Activated CD8-positive, alpha-beta memory T cell treated with anti-CD3 and anti-CD28 coated beads for 36 hours (primary cell): ENCODE data around the gene FAM118B. TPM values are rescaled to one million over a fixed set of nuclear protein-coding genes. Genes with fewer than 3 reads are reported as not detected.

Experiments used
- CTCF ChIA-PET: fragments of 350-600 bp; sonication (Branson Sonifier 250); formaldehyde crosslinking; loops from one replicate; lab custom pipeline; 2021; ENCODE audit warnings: antibody characterized with exemption; lab: Charles Lee
- POLR2A ChIA-PET: fragments of 350-600 bp; sonication (Branson Sonifier 250); formaldehyde crosslinking; loops from one replicate; lab custom pipeline; 2021; ENCODE audit warnings: antibody characterized with exemption; lab: Charles Lee
- total RNA-seq, 2 experiments: library from RNA; stranded (reverse); gene quantifications; one replicate each; pipeline ENCODE4 v1.2.3, GENCODE V29; 2021

Gene FAM118B
- 10 to 100 TPM; 16.0 to 17.5 TPM for total RNA-seq

DNA sequence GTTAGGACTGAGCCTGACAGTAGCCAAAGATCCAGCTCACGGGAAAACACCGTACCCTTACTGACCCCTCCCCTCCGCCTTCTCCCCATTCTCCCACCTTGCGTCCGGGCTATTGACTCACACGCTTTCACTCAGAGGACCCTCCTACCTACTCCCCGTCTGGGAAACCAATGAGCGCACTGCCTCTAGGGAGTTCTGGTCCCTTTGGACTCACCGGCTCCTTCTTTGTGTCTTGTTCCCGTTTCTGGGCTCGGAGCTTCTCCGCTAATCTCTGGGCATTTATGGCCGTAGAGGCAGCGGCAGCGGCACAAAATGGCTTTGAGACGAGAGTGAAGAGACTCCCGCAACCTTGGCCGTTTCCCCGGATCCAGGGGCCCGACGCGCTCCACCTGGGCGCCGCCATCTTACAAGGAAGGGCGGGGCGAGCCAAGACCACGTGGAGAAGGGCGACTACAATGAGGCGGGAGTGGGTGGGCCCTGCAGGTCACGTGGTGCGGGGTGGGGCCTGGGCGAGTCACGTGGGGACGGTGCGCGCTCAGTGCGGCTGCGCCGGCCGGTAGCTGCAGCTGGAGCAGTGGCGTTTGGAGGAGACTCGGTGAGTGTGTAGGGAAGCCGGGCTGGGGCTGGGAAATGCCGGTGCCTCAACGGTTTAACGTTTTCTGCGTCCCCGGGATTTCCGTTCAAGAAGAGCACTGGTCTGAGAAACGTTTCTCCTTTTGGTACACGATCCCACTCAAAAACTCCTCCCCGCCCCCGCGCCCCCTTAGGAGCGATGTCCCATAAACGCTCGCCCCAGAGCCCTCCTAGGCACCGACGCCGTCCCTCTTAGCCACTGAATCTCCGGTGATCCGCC, at the start of gene FAM118B, which contains the start of gene RPUSD4:
Gene FAM118B, plus strand, starts transcription at position 547 of the 853 bp plus-strand sequence. CDS start 23,220 bp downstream, outside the sequence.
Gene RPUSD4, minus strand, starts transcription at position 415 of the 853 bp plus-strand sequence. Its CDS starts 12 bp downstream, at position 403.
- ChIA-PET CTCF (no interaction called here), POLR2A (interaction anchor here (0.5 to 1.0 kb wide), 3 partner anchors 8 to 308 kb away, joined by 3 to 5 read pairs (median 4); partner anchors contain the start of gene PUS3)

DNA sequence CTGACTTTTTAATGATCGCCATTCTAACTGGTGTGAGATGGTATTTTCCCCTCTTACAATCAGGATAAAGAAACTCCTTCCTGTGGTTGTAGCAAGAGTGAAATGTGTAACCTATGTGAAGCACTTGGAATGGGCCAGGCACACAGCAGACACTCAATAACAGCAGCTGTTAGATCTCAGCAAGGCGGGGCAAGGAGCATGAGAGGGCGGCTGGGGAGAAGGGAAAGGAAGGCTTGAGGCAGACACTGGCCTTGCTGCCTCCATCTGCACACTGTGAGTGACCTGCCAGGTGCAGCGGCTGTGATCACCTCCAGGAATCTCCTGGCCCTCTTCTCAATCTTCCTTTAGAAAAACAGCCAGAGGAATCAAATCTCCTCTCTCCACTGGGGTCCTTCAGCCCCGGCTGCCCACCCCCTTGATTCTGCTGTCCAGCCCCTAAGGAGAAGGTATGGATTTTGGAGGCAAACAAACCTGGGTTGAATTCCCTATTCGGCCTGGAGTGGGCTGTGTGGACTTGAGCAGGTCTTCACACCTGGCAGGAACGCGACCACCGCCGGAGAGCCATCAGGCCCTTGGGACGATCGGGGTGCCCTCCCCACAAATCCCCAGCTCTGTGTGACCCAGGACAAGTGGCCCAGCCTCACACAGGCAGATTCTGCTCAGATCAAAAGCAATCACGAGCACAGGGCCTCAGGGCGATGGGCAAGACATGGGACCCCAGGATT, 49.1 kb upstream of the FAM118B start:
- CTCF ChIA-PET = no interaction called here
- POLR2A ChIA-PET = no interaction called here

DNA sequence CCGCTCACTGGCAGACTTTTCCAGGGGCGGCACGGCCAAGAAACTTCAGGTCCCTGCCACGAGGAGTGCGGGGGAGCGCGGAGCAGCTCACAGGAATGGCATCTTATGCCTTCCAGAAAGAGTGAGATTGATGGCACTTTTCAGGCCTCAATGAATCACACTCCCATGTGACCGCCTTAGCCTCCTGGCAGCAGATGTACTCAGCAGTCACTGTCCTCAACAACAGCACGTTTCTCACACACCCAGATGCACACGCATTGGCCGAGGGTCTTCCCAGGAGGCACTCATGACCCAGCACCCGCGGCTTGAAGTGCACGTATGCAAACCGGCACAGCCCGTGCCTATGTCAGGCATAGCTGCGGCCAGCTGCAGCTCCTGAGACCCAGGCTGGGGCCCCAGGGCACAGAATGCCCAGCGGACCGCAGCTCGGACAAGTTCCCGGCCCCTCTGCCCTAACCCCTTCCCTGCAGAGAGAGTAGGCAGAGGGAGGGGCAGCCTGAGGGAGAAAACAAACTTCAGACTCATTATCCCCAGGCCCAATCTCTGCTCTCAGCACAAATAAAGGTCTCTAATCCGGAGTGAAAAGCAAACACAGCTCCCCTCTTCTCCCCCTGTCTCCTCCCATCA, 48.4 kb upstream of the FAM118B start:
- CTCF ChIA-PET = no interaction called here
- POLR2A ChIA-PET = no interaction called here

DNA sequence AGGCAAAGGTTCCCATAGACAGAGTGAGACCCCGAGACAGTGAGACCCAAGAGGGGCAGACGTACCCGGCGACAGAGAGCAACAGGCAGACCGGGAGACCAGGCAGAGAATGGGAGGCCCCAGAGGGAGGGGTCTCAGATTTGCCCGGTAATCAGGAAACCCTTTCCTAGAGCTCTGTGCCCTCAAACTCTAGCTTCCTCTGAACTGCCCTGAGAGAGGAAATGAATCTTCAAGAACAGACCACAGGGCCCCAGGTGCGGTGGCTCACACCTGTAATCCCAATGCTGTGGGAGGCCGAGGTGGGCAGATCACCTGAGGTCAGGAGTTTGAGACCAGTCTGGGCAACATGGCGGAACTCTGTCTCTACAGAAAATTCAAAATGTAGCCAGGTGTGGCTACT, 47.8 kb upstream of the FAM118B start:
- POLR2A ChIA-PET = no interaction called here
- CTCF ChIA-PET = no interaction called here

DNA sequence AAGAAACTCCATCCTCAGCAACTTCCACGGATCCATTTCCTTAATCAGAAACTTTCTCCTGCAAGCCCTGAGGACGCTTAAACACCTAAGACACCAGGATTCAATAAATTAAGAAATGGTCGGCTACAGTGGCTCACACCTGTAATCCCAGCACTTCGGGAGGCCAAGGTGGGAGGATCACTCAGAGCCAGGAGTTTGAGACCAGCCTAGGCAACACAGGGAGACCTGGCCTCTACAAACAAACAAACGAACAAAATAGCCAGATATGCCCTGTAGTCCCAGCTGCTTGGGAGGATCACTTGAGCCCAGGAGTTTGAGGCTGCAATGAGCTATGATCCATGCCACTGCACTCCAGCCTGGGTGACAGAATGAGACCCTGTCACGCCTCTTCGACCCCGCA, 46.8 kb upstream of the FAM118B start:
- ChIA-PET POLR2A (no interaction called here), CTCF (no interaction called here)

DNA sequence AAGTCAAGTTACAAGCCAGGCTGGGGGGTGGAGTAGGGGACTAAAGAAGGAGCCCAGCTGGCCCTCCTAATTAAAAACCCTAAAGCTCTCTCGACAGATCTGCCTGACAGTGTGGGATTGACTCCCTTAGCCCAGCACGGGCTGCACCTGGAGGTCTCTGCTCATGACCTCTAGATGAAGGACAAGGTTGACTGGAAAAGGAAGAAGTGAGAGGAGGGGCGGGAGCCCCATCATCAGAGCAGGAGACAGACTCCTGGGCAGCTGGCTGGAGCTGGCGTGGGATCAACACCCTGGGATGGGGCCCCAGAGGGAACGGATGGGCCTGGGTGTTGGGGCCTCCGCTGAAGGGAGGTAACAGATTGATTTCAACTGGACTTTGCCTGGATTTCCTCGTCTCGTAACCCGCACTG, 46.3 kb upstream of the FAM118B start:
- CTCF ChIA-PET = no interaction called here
- POLR2A ChIA-PET = interaction anchor here (0.5 kb wide), 1 partner anchor 16 kb away, joined by 3 read pairs; no protein-coding TSS in a partner anchor

DNA sequence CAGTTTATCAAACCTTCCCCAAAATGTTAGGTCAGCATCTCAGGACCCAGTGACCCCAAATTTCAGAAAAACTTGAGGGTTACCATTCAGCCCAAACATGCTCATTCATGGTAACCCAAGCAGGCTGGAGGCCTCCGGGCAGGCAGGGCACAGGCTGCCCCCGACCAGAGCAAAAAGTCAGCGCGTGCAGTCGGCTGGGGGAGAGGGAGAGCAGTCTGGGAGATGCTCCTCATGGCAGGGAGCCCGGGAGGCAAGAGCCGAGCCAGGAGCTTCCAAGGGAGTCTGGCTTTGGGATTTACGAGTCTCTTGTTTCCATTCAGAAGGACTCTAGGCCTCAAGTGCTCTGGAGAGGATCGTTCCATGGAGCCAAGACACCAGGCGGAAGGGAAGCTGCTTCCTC, 45.8 kb upstream of the FAM118B start:
- CTCF ChIA-PET = no interaction called here
- POLR2A ChIA-PET = interaction anchor here (0.5 kb wide), 1 partner anchor 15 kb away, joined by 3 read pairs; no protein-coding TSS in a partner anchor

DNA sequence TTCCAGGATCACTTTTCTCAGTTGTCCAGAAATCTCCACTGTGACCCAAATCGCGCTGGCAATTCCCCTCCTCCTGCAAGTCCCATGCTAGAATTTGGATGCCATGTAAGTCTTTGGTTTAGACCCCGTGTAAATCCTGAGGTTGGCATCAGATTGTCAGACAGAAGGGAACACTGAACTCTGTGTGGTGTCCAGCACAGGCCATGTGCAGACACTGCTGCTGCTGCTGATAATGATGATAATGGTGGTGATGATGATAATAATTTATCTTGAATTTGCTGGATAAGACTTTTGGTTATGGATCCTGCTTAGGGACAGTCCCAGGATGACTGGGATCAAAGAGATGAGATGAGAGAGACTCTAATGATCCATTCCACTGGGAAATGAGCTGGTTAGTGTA, 45.2 kb upstream of the FAM118B start:
- ChIA-PET POLR2A (no interaction called here), CTCF (no interaction called here)

DNA sequence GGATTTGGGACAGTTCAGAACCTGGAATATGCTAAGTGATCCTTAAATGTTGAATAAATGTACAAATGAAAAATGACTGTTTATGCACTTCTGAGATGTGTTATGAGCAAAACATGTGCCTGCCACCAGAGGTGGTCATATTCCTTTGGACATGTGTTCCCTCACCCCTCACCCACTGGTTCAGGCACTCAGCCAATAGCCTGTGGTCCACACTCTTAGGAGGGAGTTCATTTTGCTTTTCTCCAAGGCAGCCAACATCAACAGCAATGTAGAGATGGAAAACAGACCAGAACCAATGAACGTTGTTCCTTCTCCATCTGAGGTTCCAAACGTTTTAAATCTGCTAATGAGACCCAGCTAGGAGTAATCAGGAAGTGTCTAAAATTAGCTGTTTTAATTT, 44.1 kb upstream of the FAM118B start:
- ChIA-PET CTCF (no interaction called here), POLR2A (no interaction called here)

DNA sequence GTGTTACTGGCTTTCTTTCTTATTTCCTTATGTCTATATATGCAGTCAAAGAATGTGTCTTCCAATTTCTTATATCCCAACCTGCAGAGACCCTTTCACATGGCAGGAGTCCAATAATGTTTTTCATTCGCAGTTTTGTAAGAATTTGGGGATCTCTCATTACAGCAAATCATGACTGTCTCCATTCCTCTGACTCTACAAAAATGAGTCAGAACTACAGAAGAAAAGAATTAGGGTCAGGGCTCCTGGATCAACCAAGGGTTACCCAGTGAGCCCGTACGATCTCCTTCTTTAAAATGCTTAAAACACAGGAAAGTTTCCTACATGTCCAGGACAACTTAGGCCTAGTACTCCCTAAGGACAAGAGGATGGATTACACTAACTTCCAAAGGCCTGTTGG, 42.3 kb upstream of the FAM118B start:
- ChIA-PET CTCF (no interaction called here), POLR2A (no interaction called here)

DNA sequence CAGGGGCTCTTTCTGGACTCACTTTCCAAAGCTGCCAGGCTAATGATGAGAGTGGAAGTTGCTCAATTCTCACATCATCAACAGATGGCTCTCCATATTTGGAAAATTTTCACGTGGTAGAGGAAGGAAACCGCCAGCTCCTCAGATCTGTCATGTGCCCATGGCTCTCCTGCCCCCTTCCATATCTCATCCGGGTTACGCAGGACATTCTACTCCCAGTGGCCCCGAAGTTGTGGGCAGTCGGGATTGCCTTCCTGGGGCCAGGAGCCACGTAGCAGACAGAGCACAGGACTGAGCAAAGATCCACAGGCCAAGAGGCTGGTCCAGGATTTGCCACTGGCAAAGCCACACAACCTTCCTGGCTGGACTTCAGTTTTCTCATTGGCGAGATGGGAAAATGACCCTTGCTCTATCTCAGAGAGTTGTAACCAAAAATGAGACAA, 39.0 kb upstream of the FAM118B start:
- ChIA-PET CTCF (no interaction called here), POLR2A (no interaction called here)

DNA sequence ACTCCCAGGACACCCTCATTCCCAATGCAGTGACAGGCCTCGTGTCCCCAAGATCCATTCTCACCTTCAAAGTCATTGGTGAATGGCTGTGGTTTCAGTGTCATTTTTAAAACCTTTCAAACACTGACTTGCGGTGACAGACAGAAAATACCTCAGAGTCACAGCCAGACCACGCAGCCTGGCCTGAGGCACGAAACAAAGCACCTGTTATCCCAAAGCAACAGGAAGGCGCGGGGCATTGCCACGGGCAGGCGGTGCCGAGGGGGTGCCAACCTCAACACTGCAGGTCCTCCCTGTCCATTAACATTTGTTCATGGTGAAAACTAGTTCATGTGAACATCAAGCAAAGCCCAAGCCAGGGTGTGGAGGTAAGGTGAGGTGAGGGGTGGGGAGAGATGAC, 38.3 kb upstream of the FAM118B start:
- CTCF ChIA-PET = no interaction called here

DNA sequence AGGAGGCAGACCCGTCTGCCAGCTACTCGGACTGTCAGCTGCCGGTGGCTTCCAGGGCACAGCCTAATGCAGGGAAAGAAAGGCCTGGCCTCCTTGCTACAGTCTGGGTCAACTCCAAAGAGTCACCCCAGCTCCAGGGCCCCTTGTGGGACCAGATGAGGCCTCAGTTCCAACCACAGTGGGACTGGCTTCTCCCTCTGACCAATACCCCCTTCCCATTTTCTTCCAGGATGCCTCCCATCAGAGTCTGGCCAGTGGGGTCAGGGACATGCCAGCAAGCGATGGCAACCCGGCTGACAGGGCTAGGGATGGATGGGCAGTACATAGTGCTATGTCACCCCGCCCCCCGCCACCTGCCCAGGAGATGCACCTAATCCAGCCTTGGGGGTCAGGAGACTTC, 36.8 kb upstream of the FAM118B start:
- POLR2A ChIA-PET = no interaction called here
- CTCF ChIA-PET = no interaction called here

More for the DNA sequence above, 38.3 kb upstream of the FAM118B start:
- POLR2A ChIA-PET = no interaction called here

DNA sequence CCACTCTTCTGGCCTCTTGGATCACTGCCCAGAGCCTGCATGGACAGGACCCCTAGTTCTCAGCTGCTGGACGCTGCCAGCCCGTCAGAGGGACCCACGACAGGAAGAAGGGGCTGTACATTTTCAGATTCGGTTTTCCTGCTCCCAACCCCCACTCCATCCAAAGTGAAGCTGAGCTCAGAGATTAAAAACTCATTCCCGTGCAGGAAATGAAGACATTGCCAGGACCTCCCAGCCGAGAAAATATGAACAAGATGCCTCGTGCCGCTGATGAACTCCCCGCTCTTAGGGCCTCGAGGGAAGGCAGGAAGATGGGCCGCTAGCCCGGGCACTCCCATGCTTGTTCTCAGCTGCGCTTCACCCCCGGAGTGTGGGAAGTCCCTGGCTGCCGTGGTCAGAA, 36.2 kb upstream of the FAM118B start:
- ChIA-PET POLR2A (no interaction called here), CTCF (no interaction called here)

DNA sequence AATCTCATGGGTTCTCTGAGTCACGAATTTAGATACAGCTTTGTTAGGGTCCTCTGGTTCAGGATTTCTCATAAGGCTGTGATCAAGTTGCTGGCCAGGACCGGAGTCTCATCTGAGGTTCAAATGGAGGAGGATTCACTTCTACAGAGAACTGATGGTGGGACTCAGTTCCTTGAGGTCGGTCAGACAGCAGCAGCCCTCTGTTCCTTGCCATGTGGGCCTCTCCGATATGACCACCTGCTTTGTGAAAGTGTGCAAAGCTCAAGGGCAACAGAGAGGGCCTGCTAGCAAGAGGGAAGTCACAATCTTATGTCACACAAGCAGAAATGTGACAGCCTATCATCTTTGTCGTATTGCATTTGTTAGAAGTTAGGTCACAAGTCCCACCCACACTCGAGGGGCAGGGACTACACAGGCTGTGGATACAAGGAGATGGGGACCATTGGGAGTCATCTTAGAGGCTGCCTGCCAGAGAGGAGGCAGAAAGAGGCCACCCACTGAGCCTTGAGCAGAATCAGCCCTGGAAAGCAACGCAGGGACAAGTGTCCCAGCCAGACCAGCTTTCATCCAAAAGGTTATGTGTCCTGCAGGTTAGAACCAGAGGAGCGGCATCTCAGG, 34.6 kb upstream of the FAM118B start:
- CTCF ChIA-PET = no interaction called here
- POLR2A ChIA-PET = no interaction called here

DNA sequence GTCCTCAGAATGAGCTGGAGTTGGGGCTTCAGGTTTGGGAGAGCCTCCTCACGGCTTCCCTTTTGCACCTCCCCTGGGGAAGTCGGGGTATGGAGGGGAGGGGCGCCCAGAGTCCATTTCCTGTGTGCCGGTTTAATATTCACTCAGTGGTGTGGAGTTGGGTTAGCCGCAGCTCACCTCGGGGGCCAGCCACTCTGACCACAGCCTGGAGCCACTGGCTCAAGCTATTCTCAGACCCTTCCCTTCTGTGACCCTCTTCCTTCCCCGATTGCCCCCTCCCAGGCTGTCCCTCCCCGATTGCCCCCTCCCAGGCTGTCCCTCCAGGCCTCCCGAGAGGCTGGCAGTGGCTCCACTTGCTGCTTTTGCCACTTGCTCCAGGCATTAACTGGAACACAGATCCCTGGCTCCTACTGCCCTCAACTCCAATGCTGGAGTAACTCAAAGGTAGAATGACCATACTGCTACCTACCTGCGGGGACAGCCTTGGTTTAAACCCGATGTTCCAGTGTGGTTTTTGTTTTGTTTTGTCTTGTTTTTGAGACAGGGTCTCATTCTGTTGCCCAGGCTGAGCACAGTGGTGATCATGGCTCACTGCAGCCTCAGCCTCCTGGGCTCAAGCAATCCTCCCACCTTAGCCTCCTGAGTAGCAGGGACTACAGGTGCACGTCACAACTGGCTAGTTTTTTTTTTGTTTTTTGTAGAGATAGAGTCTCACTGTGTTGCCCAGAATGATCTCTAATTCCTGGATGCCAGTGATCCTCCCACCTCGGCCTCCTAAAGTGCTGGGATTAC, 29.4 kb upstream of the FAM118B start:
- CTCF ChIA-PET = no interaction called here
- POLR2A ChIA-PET = no interaction called here

DNA sequence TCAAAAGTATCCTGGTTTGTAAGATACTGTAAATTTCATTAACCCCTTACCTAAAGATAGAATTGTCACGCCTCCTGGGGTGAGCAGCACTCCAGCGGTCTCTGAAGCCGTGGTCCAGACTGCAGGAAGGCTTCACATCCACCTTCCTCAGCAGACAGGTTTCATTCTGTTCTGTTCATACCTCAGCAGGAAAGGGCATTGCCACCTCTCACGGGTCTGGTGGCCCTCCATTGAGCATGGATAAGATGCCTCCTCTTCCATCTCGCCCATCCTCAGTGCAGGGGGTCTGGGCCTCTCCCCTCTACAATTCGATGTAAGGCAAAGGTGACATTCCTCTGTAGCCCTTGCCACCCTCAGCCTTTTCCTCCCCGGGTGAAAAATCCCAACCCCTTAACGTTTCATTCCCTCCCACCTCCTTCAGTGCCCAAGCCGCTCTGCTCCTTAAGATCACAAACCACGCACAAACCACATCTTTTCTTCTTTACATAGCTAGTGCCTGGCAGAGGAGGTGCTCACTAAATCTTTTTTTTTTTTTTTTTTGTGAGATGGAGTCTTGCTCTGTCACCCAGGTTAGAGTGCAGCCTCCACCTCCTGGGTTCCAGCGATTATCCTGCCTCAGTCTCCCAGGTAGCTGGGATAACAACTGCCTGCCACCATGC, 28.7 kb upstream of the FAM118B start:
- ChIA-PET POLR2A (no interaction called here), CTCF (no interaction called here)

DNA sequence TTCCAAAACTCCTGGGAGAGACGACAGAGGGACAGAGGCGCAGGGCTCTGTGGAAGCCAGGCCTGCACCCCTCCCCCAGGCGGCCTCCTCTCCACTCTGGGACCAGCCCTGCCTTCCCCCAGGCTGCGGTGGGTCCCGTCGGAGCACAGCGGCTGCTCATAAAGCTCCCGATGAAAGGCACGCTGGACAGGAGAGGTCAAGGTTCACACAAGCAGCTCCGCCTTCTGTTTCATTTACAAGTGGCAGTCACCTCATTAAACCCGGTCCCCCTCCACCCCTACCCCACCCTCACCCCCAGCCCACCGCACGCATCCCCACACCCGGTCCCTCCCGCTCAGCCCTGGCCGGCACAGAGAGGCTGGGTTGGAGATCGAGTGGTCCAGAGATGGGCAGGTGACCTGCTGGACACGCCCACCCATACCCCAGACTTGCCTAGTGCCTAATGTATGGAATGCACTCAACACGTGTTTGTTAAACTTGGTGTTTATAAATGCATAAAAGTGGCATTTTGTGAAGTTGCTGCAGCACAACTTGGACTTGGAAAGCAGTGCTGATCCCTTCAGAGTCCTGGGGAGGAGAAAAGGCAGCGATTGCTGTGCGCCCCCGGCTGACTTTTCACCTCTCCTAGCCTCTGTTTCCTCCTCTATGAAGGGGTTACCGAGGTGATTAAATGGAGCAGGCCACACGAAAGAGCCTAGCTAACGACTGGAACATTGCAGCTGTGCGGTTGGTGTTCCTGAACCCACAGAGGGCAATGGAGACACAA, 26.1 kb upstream of the FAM118B start:
- POLR2A ChIA-PET = no interaction called here

More for the DNA sequence above, 26.1 kb upstream of the FAM118B start:
- CTCF ChIA-PET = no interaction called here
